Neural progenitor cell (in vitro differentiated cells): ENCODE data around the gene NABP1. TPM values are rescaled to one million over a fixed set of nuclear protein-coding genes. Genes with fewer than 3 reads are reported as not detected.

Experiments used
- DNase-seq: peaks from one replicate; pipeline ENCODE4 v3.0.0-alpha.2; 2016; ENCODE audit warnings: low spot score
- H2AFZ ChIP-seq: fragments of 200-600 bp; sonication (generic); replicated peaks from 2 replicates; pipeline ENCODE4 v1.6.1; 2016; ENCODE audit warnings: antibody characterized with exemption
- H3F3A ChIP-seq: fragments of 200-600 bp; sonication (generic); 2 replicates; pipeline ENCODE4 v1.6.1; 2016; ENCODE audit warnings: antibody characterized with exemption, low read depth
- H3K27ac ChIP-seq: fragments of 200-600 bp; sonication (generic); 2 replicates; pipeline ENCODE4 v1.5.1; 2016; ENCODE audit warnings: mild to moderate bottlenecking
- H3K27me3 ChIP-seq: fragments of 200-600 bp; sonication (generic); 2 replicates; pipeline ENCODE4 v1.6.1; 2016; ENCODE audit warnings: mild to moderate bottlenecking, moderate library complexity
- H3K36me3 ChIP-seq: fragments of 200-600 bp; sonication (generic); 2 replicates; pipeline ENCODE4 v1.5.1; 2016
- H3K4me1 ChIP-seq: fragments of 200-600 bp; sonication (generic); 2 replicates; pipeline ENCODE4 v1.6.1; 2016; ENCODE audit warnings: mixed run types
- H3K4me2 ChIP-seq: fragments of 200-600 bp; sonication (generic); 2 replicates; pipeline ENCODE4 v1.6.1; 2016
- H3K4me3 ChIP-seq: fragments of 200-600 bp; sonication (generic); 2 replicates; pipeline ENCODE4 v1.5.1; 2016
- H3K79me2 ChIP-seq: fragments of 200-600 bp; sonication (generic); 2 replicates; pipeline ENCODE4 v1.6.1; 2016; ENCODE audit warnings: low read depth
- H3K9ac ChIP-seq: fragments of 200-600 bp; sonication (generic); 2 replicates; pipeline ENCODE4 v1.6.1; 2016
- H3K9me3 ChIP-seq: fragments of 200-600 bp; sonication (generic); 2 replicates; pipeline ENCODE4 v1.5.1; 2016; ENCODE audit warnings: low read depth
- H4K20me1 ChIP-seq: fragments of 200-600 bp; sonication (generic); 2 replicates; pipeline ENCODE4 v1.6.1; 2016; ENCODE audit warnings: low read depth
- H3K27ac Mint-ChIP-seq: 3 replicates; pipeline ENCODE4 v1.8.0; 2021; ENCODE audit warnings: mixed read lengths
- H3K27me3 Mint-ChIP-seq: 2 replicates; pipeline ENCODE4 v1.8.0; 2022; ENCODE audit warnings: low read depth, mild to moderate bottlenecking, inconsistent platforms, moderate library complexity, mixed read lengths; ENCODE audit not compliant: insufficient read depth
- H3K36me3 Mint-ChIP-seq: 3 replicates; pipeline ENCODE4 v1.8.0; 2021; ENCODE audit warnings: mixed read lengths
- H3K4me1 Mint-ChIP-seq: 3 replicates; pipeline ENCODE4 v1.8.0; 2021; ENCODE audit warnings: mixed read lengths
- H3K4me3 Mint-ChIP-seq: 3 replicates; pipeline ENCODE4 v1.8.0; 2021; ENCODE audit warnings: mild to moderate bottlenecking, moderate library complexity, mixed read lengths
- H3K9me3 Mint-ChIP-seq: 3 replicates; pipeline ENCODE4 v1.8.0; 2020; ENCODE audit warnings: mixed read lengths
- CTCF ChIP-seq: fragments of 200-600 bp; sonication (generic); IDR thresholded peaks from 2 replicates; pipeline ENCODE4 v1.5.1; 2017; ENCODE audit warnings: antibody characterized with exemption, mild to moderate bottlenecking
- EZH2 ChIP-seq: fragments of 200-600 bp; sonication (generic); IDR thresholded peaks from 2 replicates; pipeline ENCODE4 v1.6.1; 2017; ENCODE audit warnings: antibody characterized with exemption, mild to moderate bottlenecking, moderate library complexity
- EZH2phosphoT487 ChIP-seq: fragments of 200-600 bp; sonication (generic); IDR thresholded peaks from 2 replicates; pipeline ENCODE4 v1.6.1; 2017; ENCODE audit warnings: antibody characterized with exemption
- total RNA-seq: library from RNA; depleted of rRNA; stranded (reverse); fragments of >200 nt; gene quantifications from 2 replicates; pipeline ENCODE4 v1.2.3, GENCODE V29; 2015; ENCODE audit warnings: low replicate concordance

The NABP1 gene
- total RNA-seq, 1 donor from 2014 or later = 2.8 TPM

- no peaks in the 10 kb centered on the region for H3K27me3 ChIP-seq
- no peak for DNase-seq
- no peak overlapping the region for H3K4me3 Mint-ChIP-seq
Observed at GRCh38 chr2:191691898-191692297, 14.0 kb downstream of the NABP1 start.

GRCh38 chr2:191692502-191693115 is 14.7 kb downstream of the NABP1 start:
- Mint-ChIP-seq H3K4me3 (no peak overlapping the region), H3K36me3 (no peaks in the 10 kb centered on the region), H3K4me1 (peaks cover 2% of the 10 kb centered on the region), H3K27me3 (peaks cover 6% of the 10 kb centered on the region), H3K9me3 (no peaks in the 10 kb centered on the region), H3K27ac (no peak overlapping the region)
- no peaks in the 10 kb centered on the region for H3K36me3 ChIP-seq
- TF ChIP-seq EZH2 (no peak), EZH2phosphoT487 (no peak), CTCF (no peak)
- H3F3A ChIP-seq = no peaks in the 10 kb centered on the region
- no peak overlapping the region for H3K9ac ChIP-seq
- H2AFZ ChIP-seq = no peak overlapping the region
- H3K4me1 ChIP-seq = no peaks in the 10 kb centered on the region
- no peak overlapping the region for H3K4me3 ChIP-seq
- DNase-seq = no peak
- H3K9me3 ChIP-seq = no peaks in the 10 kb centered on the region
- H3K27me3 ChIP-seq = no peaks in the 10 kb centered on the region
- H4K20me1 ChIP-seq = no peaks in the 10 kb centered on the region
- no peak overlapping the region for H3K4me2 ChIP-seq
- H3K79me2 ChIP-seq = no peaks in the 10 kb centered on the region
- no peak overlapping the region for H3K27ac ChIP-seq

More at GRCh38 chr2:191691898-191692297, 14.0 kb downstream of the NABP1 start:
- no peak overlapping the region for H3K4me2 ChIP-seq
- H3K9me3 ChIP-seq = no peaks in the 10 kb centered on the region
- no peaks in the 10 kb centered on the region for H3K36me3 ChIP-seq
- H3K4me3 ChIP-seq = no peak overlapping the region
- Mint-ChIP-seq H3K9me3 (no peaks in the 10 kb centered on the region), H3K27me3 (peaks cover 6% of the 10 kb centered on the region), H3K27ac (no peak overlapping the region), H3K4me1 (peaks cover 2% of the 10 kb centered on the region), H3K36me3 (no peaks in the 10 kb centered on the region)
- H3K4me1 ChIP-seq = no peaks in the 10 kb centered on the region
- H4K20me1 ChIP-seq = no peaks in the 10 kb centered on the region
- no peak overlapping the region for H2AFZ ChIP-seq
- H3K79me2 ChIP-seq = no peaks in the 10 kb centered on the region
- TF ChIP-seq CTCF = no peak
- TF ChIP-seq EZH2phosphoT487 = no peak
- no peak for TF ChIP-seq EZH2
- H3K9ac ChIP-seq = no peak overlapping the region
- no peak overlapping the region for H3K27ac ChIP-seq
- no peaks in the 10 kb centered on the region for H3F3A ChIP-seq

GRCh38 chr2:191693166-191693565 is 15.2 kb downstream of the NABP1 start:
- Histone ChIP-seq H3K9me3 (no peaks in the 10 kb centered on the region), H3K27ac (no peak overlapping the region), H3K27me3 (no peaks in the 10 kb centered on the region), H3K9ac (no peak overlapping the region), H3K4me3 (no peak overlapping the region), H3K4me2 (no peak overlapping the region), H3K4me1 (no peaks in the 10 kb centered on the region), H3K36me3 (no peaks in the 10 kb centered on the region), H3F3A (no peaks in the 10 kb centered on the region), H3K79me2 (no peaks in the 10 kb centered on the region), H4K20me1 (no peaks in the 10 kb centered on the region), H2AFZ (no peak overlapping the region)
- H3K4me3 Mint-ChIP-seq = no peak overlapping the region
- no peak for TF ChIP-seq EZH2
- H3K27ac Mint-ChIP-seq = no peak overlapping the region
- peaks cover 2% of the 10 kb centered on the region for H3K4me1 Mint-ChIP-seq
- no peak for DNase-seq
- no peaks in the 10 kb centered on the region for H3K9me3 Mint-ChIP-seq
- peaks cover 6% of the 10 kb centered on the region for H3K27me3 Mint-ChIP-seq
- H3K36me3 Mint-ChIP-seq = no peaks in the 10 kb centered on the region

GRCh38 chr2:191693778-191694177 is 15.8 kb downstream of the NABP1 start:
- H3K4me1 Mint-ChIP-seq = peaks cover 2% of the 10 kb centered on the region
- Histone ChIP-seq H4K20me1 (no peaks in the 10 kb centered on the region), H3K9me3 (no peaks in the 10 kb centered on the region), H3K4me2 (no peak overlapping the region), H3K4me1 (no peaks in the 10 kb centered on the region), H3K36me3 (no peaks in the 10 kb centered on the region), H3K27me3 (no peaks in the 10 kb centered on the region), H3F3A (peaks cover 3% of the 10 kb centered on the region), H3K9ac (no peak overlapping the region), H3K79me2 (no peaks in the 10 kb centered on the region), H3K27ac (no peak overlapping the region), H2AFZ (no peak overlapping the region), H3K4me3 (no peak overlapping the region)
- H3K27ac Mint-ChIP-seq = no peak overlapping the region
- no peaks in the 10 kb centered on the region for H3K9me3 Mint-ChIP-seq
- DNase-seq = no peak
- H3K36me3 Mint-ChIP-seq = no peaks in the 10 kb centered on the region
- H3K4me3 Mint-ChIP-seq = no peak overlapping the region
- TF ChIP-seq EZH2phosphoT487 (no peak), CTCF (no peak), EZH2 (no peak)
- peaks cover 6% of the 10 kb centered on the region for H3K27me3 Mint-ChIP-seq
